OCI-LY1 (cell line): Measurements from ENCODE around the gene LBH.

ENCODE experiments used
- H2AFZ ChIP-seq: fragments of 200-600 bp; sonication (generic), shearing (Covaris generic); 2 replicates; pipeline ENCODE4 v1.6.0; 2014; ENCODE audit warnings: antibody characterized with exemption, mild to moderate bottlenecking, low read length
- H3F3A ChIP-seq: fragments of 200-600 bp; sonication (generic), shearing (Covaris generic); 2 replicates; pipeline ENCODE4 v1.6.0; 2014; ENCODE audit warnings: mild to moderate bottlenecking, antibody characterized with exemption, low read length, moderate library complexity; ENCODE audit not compliant: insufficient read depth
- H3K27ac ChIP-seq: fragments of 200-600 bp; sonication (generic); 2 replicates; pipeline ENCODE4 v1.5.1; 2014; ENCODE audit warnings: low read length, mixed run types, mild to moderate bottlenecking, low read depth; ENCODE audit not compliant: poor library complexity, severe bottlenecking
- H3K27me3 ChIP-seq: fragments of 200-600 bp; sonication (generic); 2 replicates; pipeline ENCODE4 v1.6.0; 2014; ENCODE audit warnings: antibody characterized with exemption, mild to moderate bottlenecking, low read length, moderate library complexity; ENCODE audit not compliant: insufficient read depth
- H3K36me3 ChIP-seq: fragments of 200-600 bp; sonication (generic); 2 replicates; pipeline ENCODE4 v1.6.1; 2014; ENCODE audit warnings: mild to moderate bottlenecking, antibody characterized with exemption, low read length, moderate library complexity, mixed read lengths; ENCODE audit not compliant: insufficient read depth
- H3K4me1 ChIP-seq: fragments of 200-600 bp; sonication (generic); 2 replicates; pipeline ENCODE4 v1.5.1; 2014; ENCODE audit warnings: mild to moderate bottlenecking, low read length, moderate library complexity; ENCODE audit not compliant: insufficient read depth, severe bottlenecking
- H3K4me2 ChIP-seq: fragments of 200-600 bp; sonication (generic), shearing (Covaris generic); 2 replicates; pipeline ENCODE4 v1.6.1; 2014; ENCODE audit warnings: low read length
- H3K4me3 ChIP-seq: fragments of 200-600 bp; sonication (generic); 2 replicates; pipeline ENCODE4 v1.5.1; 2014; ENCODE audit warnings: low read length, low read depth, mild to moderate bottlenecking, mixed read lengths; ENCODE audit not compliant: poor library complexity, severe bottlenecking
- H3K79me2 ChIP-seq: fragments of 200-600 bp; shearing (Covaris generic); 2 replicates; pipeline ENCODE4 v1.6.1; 2016; ENCODE audit warnings: mixed run types, low read length, mixed read lengths; ENCODE audit not compliant: insufficient read depth
- H3K9ac ChIP-seq: fragments of 200-600 bp; sonication (generic), shearing (Covaris generic); 2 replicates; pipeline ENCODE4 v1.6.1; 2014; ENCODE audit warnings: mild to moderate bottlenecking, low read length, mixed read lengths
- H3K9me2 ChIP-seq: fragments of 200-600 bp; sonication (generic), shearing (Covaris generic); 2 replicates; pipeline ENCODE4 v1.6.1; 2014; ENCODE audit warnings: low read depth, mild to moderate bottlenecking, low read length, mixed read lengths
- H3K9me3 ChIP-seq: fragments of 200-600 bp; shearing (Covaris generic); 2 replicates; pipeline ENCODE4 v1.6.1; 2014; ENCODE audit warnings: low read length, mixed read lengths
- H4K20me1 ChIP-seq: fragments of 200-600 bp; sonication (generic), shearing (Covaris generic); 2 replicates; pipeline ENCODE4 v1.6.0; 2016; ENCODE audit warnings: mild to moderate bottlenecking, low read length; ENCODE audit not compliant: insufficient read depth
- EZH2 ChIP-seq: fragments of 200-600 bp; sonication (generic), shearing (Covaris generic); IDR thresholded peaks from 2 replicates; pipeline ENCODE4 v1.8.0; 2017; ENCODE audit warnings: borderline replicate concordance, mixed run types, mild to moderate bottlenecking, antibody characterized with exemption, low read length, moderate library complexity, mixed read lengths
- TF ChIP-seq, protein P1 (sequence below): fragments of 200-600 bp; sonication (generic), shearing (Covaris generic); IDR thresholded peaks from 2 replicates; pipeline ENCODE4 v1.5.1; 2017; ENCODE audit warnings: mild to moderate bottlenecking, antibody characterized with exemption, low read length, moderate library complexity, mixed read lengths

The LBH gene

DNA sequence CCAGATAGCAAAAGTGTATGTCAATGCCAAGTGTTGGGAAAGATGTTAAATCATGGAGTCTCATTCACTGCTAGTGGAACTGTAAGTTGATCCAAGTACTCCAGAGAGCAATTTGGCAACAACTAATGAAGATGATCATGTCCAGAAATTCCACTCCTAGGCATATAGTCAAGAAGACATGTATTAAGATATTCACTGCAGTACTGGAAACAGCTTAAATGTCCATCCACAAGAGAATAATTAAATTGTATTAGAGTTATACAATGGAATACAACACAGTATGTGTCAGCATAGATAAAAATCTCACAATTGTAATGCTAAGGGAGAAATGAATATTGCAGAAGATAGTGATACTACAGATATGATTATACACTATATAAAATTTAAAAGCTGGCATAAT lies 15.2 kb upstream of the LBH start:
- no peak overlapping the region for H3K27ac ChIP-seq
- no peaks in the 10 kb centered on the region for H4K20me1 ChIP-seq
- H3K36me3 ChIP-seq: no peaks in the 10 kb centered on the region
- no peaks in the 10 kb centered on the region for H3K9me3 ChIP-seq
- no peaks in the 10 kb centered on the region for H3F3A ChIP-seq
- TF ChIP-seq, protein P1, sequence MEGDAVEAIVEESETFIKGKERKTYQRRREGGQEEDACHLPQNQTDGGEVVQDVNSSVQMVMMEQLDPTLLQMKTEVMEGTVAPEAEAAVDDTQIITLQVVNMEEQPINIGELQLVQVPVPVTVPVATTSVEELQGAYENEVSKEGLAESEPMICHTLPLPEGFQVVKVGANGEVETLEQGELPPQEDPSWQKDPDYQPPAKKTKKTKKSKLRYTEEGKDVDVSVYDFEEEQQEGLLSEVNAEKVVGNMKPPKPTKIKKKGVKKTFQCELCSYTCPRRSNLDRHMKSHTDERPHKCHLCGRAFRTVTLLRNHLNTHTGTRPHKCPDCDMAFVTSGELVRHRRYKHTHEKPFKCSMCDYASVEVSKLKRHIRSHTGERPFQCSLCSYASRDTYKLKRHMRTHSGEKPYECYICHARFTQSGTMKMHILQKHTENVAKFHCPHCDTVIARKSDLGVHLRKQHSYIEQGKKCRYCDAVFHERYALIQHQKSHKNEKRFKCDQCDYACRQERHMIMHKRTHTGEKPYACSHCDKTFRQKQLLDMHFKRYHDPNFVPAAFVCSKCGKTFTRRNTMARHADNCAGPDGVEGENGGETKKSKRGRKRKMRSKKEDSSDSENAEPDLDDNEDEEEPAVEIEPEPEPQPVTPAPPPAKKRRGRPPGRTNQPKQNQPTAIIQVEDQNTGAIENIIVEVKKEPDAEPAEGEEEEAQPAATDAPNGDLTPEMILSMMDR: no peak
- TF ChIP-seq EZH2: no peak
- H3K4me1 ChIP-seq: no peaks in the 10 kb centered on the region
- H3K79me2 ChIP-seq: no peaks in the 10 kb centered on the region
- H3K4me2 ChIP-seq: no peak overlapping the region
- H2AFZ ChIP-seq: no peak overlapping the region
- no peaks in the 10 kb centered on the region for H3K9me2 ChIP-seq
- H3K27me3 ChIP-seq: no peaks in the 10 kb centered on the region
- no peak overlapping the region for H3K4me3 ChIP-seq
- no peak overlapping the region for H3K9ac ChIP-seq

DNA sequence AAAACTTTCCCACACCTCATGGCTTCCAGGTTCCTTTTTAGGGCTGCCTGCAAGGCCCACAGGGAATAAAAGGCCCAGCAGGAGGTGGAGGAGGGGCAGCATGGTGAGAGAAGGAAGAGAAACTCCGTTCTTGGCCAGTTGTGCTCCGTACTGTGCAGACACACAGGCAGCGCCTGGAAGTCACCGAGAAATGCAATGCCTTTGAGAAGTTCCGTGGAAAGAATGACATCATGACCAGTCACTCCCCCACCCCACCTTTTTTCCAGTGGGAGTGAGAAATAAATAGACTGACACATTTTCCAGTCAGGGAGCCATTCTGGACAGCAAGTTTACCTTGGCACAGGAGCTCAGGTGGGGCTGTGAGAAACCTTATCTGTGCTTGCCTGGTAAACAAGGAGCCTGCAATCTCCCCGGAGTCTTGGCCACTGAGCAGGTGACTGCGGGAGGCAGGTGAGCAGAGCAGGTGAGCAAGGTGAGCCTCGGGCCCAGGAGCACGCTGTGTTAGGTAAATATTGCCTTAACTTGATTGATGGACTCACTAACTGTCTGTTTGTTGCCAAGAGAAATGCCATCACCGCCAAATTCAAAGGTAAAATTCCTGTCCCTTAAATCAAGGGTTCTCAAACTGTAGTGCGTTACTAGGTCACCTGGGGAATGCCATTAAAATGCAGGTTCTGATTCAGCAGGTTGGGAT lies 13.5 kb upstream of the LBH start:
- Histone ChIP-seq H3K9me3 (no peaks in the 10 kb centered on the region), H3K4me1 (no peaks in the 10 kb centered on the region), H3K9ac (no peak overlapping the region), H3K36me3 (no peaks in the 10 kb centered on the region), H4K20me1 (no peaks in the 10 kb centered on the region), H3K4me2 (no peak overlapping the region), H3K4me3 (no peak overlapping the region), H3K9me2 (no peaks in the 10 kb centered on the region), H3K27ac (no peak overlapping the region), H3F3A (no peaks in the 10 kb centered on the region), H2AFZ (no peak overlapping the region), H3K79me2 (no peaks in the 10 kb centered on the region), H3K27me3 (no peaks in the 10 kb centered on the region)
- TF ChIP-seq, protein P1: no peak
- TF ChIP-seq EZH2: no peak

DNA sequence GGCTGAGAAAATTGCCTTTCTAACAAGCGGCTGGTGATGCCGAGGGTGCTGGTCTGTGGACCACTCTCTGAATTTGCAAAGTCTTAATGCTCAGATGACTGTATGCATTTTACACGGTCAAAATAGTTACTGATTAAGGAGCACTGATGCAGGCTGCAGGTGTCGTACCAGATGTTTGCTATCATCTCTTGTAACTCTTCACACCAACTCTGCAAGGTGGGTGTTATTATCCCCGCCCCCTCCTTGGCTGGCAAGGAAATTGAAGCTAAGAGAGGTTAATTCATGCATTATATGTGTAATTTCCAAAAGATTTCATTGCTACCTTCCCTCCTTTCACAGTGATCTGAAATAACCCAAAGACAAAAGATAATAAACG lies 13.0 kb upstream of the LBH start:
- Histone ChIP-seq H3K4me2 (no peak overlapping the region), H4K20me1 (no peaks in the 10 kb centered on the region)

More for the DNA sequence above, 13.0 kb upstream of the LBH start:
- H3K27me3 ChIP-seq: no peaks in the 10 kb centered on the region
- no peaks in the 10 kb centered on the region for H3K4me1 ChIP-seq
- no peak overlapping the region for H3K9ac ChIP-seq
- no peak overlapping the region for H2AFZ ChIP-seq
- no peaks in the 10 kb centered on the region for H3K9me2 ChIP-seq
- TF ChIP-seq, protein P1: no peak
- no peak for TF ChIP-seq EZH2
- no peaks in the 10 kb centered on the region for H3K79me2 ChIP-seq
- H3K36me3 ChIP-seq: no peaks in the 10 kb centered on the region
- H3K9me3 ChIP-seq: no peaks in the 10 kb centered on the region
- H3K27ac ChIP-seq: no peak overlapping the region
- H3K4me3 ChIP-seq: no peak overlapping the region
- no peaks in the 10 kb centered on the region for H3F3A ChIP-seq
